PFSK-1 (cell line): ENCODE measurements around the gene SAMD10.

Experiments used
- FOXP2 ChIP-seq: optimal IDR thresholded peaks from 2 replicates; pipeline ENCODE3; 2011; ENCODE audit warnings: borderline replicate concordance, control low read depth, inconsistent platforms; ENCODE audit not compliant: insufficient read depth; ENCODE audit errors: extremely low read length, extremely low read depth
- POLR2AphosphoS5 ChIP-seq: IDR thresholded peaks from 2 replicates; pipeline ENCODE4 v1.6.1; 2012; ENCODE audit warnings: low read depth, mild to moderate bottlenecking, control low read depth, low read length, moderate library complexity
- REST ChIP-seq, 2 experiments: IDR thresholded peaks; 2 replicates each; pipeline versions ENCODE4 v1.6.1 to v1.8.0; 2011 to 2012; ENCODE audit warnings: low read depth in 2 of 2, low read length in 2 of 2, control low read depth in 1 of 2, inconsistent platforms in 1 of 2, mild to moderate bottlenecking in 1 of 2, moderate library complexity in 1 of 2; ENCODE audit not compliant: insufficient read depth in 1 of 2
- SIN3A ChIP-seq: IDR thresholded peaks from 2 replicates; pipeline ENCODE4 v1.6.1; 2012; ENCODE audit warnings: mild to moderate bottlenecking, low read length, moderate library complexity, borderline replicate concordance; ENCODE audit not compliant: insufficient read depth
- TAF1 ChIP-seq: IDR thresholded peaks from 2 replicates; pipeline ENCODE4 v1.6.1; 2012; ENCODE audit warnings: low read length, control low read depth, borderline replicate concordance; ENCODE audit not compliant: insufficient read depth

Gene SAMD10

DNA sequence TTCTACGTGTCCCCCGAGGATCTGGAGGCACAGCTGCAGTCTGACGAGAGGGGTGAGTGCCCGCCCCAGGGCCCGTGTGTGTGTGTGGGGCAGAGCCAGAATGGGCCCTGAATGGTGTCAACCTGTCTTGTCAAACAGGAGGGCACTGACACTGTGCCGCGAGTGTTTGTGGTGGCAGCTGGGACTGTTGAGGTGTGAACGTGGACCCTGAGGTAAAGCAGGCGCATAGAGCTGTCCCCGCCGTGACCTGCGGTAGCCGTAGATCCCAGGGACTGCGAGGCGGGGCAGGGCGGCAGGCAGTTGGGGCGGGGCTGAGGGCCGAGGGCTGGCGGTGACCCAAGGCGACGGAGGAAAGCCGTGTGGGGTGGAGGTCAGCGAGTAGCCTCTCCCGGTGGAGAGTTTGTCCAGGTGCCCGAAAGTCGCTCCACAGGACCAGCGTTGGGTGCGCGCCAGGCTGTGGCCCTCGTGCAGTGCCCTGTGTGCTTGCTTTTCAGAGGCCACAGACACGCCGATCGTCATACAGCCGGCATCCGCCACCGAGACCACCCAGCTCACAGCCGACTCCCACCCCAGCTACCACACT is 48.4 kb downstream of the SAMD10 start:
- TF ChIP-seq SIN3A (no peak), REST (IDR thresholded peaks at IDR 0.05; ENCODE audit: insufficient read depth in 1 of 2, low read depth in 2 of 2, low read length in 2 of 2) (no peak), TAF1 (no peak), FOXP2 (no peak), POLR2AphosphoS5 (no peak)

GRCh38 chr20:63929071-63929470 is 50.4 kb downstream of the SAMD10 start:
- TF ChIP-seq SIN3A (no peak), FOXP2 (no peak)

- TF ChIP-seq TAF1 (no peak), POLR2AphosphoS5 (no peak), FOXP2 (no peak), REST (IDR thresholded peaks at IDR 0.05; ENCODE audit: insufficient read depth in 1 of 2, low read depth in 2 of 2, low read length in 2 of 2) (no peak), SIN3A (no peak)
Observed at GRCh38 chr20:63926298-63926697, 53.1 kb downstream of the SAMD10 start.

DNA sequence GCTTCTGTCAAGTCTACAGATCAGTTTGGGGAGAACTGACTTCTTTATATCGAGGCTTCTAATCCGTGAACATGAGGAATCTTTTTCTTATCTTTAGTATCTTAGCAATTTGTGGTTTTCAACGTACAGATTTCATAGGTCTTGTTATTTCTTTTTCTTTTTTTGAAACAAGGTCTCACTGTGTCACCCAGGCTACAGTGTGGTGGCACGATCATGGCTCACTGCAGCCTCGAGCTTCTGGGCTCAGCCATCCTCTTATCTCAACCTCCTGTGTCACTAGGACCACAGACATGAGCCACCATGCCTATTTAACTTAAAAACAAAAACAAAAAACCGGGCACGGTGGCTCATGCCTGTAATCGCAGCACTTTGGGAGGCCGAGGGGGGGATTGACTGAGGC is 55.2 kb downstream of the SAMD10 start:
- TF ChIP-seq REST (IDR thresholded peaks at IDR 0.05; ENCODE audit: insufficient read depth in 1 of 2, low read depth in 2 of 2, low read length in 2 of 2) (no peak), TAF1 (no peak), SIN3A (no peak), POLR2AphosphoS5 (no peak), FOXP2 (no peak)
